HCT116 (cell line): ENCODE measurements around the gene GPR78. TPM values are rescaled to one million over a fixed set of nuclear protein-coding genes. Genes with fewer than 3 reads are reported as not detected.

Source experiments
- ATAC-seq: fragments of 200-7000 bp; cut with Tn5 transposase; 2 replicates; pipeline ENCODE4 v1.9.1; 2020; ENCODE audit warnings: mild to moderate bottlenecking, moderate library complexity
- BruUV-seq: library from RNA; stranded (reverse); fragments of 400-500 nt; replicated peaks from 2 replicates; lab custom pipeline; 2021; lab: Mats Ljungman, UMichigan
- CTCF ChIA-PET: fragments of 300-600 bp; sonication (Branson Sonifier 250); formaldehyde crosslinking; loops from one replicate; lab custom pipeline; 2021; ENCODE audit warnings: antibody characterized with exemption; lab: Charles Lee
- POLR2A ChIA-PET: fragments of 300-600, 350-600 bp; sonication (Branson Sonifier 250); formaldehyde crosslinking; loops from one replicate; lab custom pipeline; 2021; ENCODE audit warnings: antibody characterized with exemption; lab: Charles Lee
- RAD21 ChIA-PET, 2 experiments: fragments of 300-600 bp; sonication (Branson Sonifier 250); formaldehyde crosslinking; loops; one replicate each; lab custom pipeline; 2023; ENCODE audit warnings: low total read pairs in 2 of 2; ENCODE audit not compliant: uncharacterized antibody in 2 of 2, unreplicated experiment in 2 of 2, low non-redundant PET in 1 of 2; lab: Charles Lee
- DNase-seq: peaks from one replicate; pipeline ENCODE4 v3.0.0-alpha.2; 2010; ENCODE audit warnings: low read depth, low spot score
- H2AFZ ChIP-seq: fragments of 200-600 bp; shearing (Covaris generic), sonication (generic); 2 replicates; pipeline ENCODE4 v1.6.1; 2017; ENCODE audit warnings: low read depth, mixed run types, mixed read lengths, antibody characterized with exemption, low read length; ENCODE audit not compliant: poor library complexity, severe bottlenecking
- H3K27ac ChIP-seq: 2 replicates; pipeline ENCODE4 v1.5.1; 2012; ENCODE audit warnings: low read depth, low read length
- H3K27me3 ChIP-seq: fragments of 200-600 bp; sonication (generic); 2 replicates; pipeline ENCODE4 v1.6.1; 2016; ENCODE audit warnings: mixed run types, low read length, mixed read lengths; ENCODE audit not compliant: insufficient read depth
- H3K36me3 ChIP-seq, 2 experiments: fragments of 200-500 bp in 1 of 2; fragments of 200-600 bp in 1 of 2; sonication (Bioruptor generic) in 1 of 2; sonication (generic) in 1 of 2; 2 replicates each; pipeline versions ENCODE4 v1.5.1 to v1.6.1; 2014 to 2016; ENCODE audit warnings: low read length in 2 of 2, inconsistent platforms in 1 of 2, mixed read lengths in 1 of 2, mixed run types in 1 of 2; ENCODE audit not compliant: insufficient read depth in 2 of 2, control insufficient read depth in 1 of 2
- H3K4me1 ChIP-seq, 2 experiments: fragments of 200-600 bp in 1 of 2; sonication (generic) in 1 of 2; 2 replicates each; pipeline versions ENCODE4 v1.5.1 to v1.6.1; 2012 to 2017; ENCODE audit warnings: low read length in 2 of 2, inconsistent platforms in 1 of 2, mild to moderate bottlenecking in 1 of 2, mixed read lengths in 1 of 2, mixed run types in 1 of 2, moderate library complexity in 1 of 2; ENCODE audit not compliant: insufficient read depth in 2 of 2, control insufficient read depth in 1 of 2
- H3K4me2 ChIP-seq: fragments of 200-600 bp; sonication (generic); 2 replicates; pipeline ENCODE4 v1.6.1; 2017; ENCODE audit warnings: mixed run types, low read length, mixed read lengths
- H3K4me3 ChIP-seq, 2 experiments: fragments of 200-600 bp in 1 of 2; sonication (generic) in 1 of 2; replicated peaks in 1 of 2; 2 replicates each; pipeline ENCODE4 v1.5.1; 2011 to 2016; ENCODE audit warnings: low read length in 2 of 2, control low read depth in 1 of 2, low read depth in 1 of 2, mild to moderate bottlenecking in 1 of 2, mixed read lengths in 1 of 2, mixed run types in 1 of 2
- H3K79me2 ChIP-seq: fragments of 200-600 bp; sonication (generic); 2 replicates; pipeline ENCODE4 v1.6.1; 2017; ENCODE audit warnings: mild to moderate bottlenecking, mixed run types, low read length, moderate library complexity, mixed read lengths; ENCODE audit not compliant: insufficient read depth
- H3K9ac ChIP-seq: fragments of 200-600 bp; sonication (generic); 2 replicates; pipeline ENCODE4 v1.6.1; 2016; ENCODE audit warnings: low read length, mixed read lengths
- H3K9me2 ChIP-seq: fragments of 200-600 bp; sonication (generic), shearing (Covaris generic); 2 replicates; pipeline ENCODE4 v1.6.1; 2017; ENCODE audit warnings: mixed run types, mild to moderate bottlenecking, moderate library complexity; ENCODE audit not compliant: insufficient read depth
- H3K9me3 ChIP-seq, 2 experiments: fragments of 200-500 bp in 1 of 2; fragments of 200-600 bp in 1 of 2; sonication (Bioruptor generic) in 1 of 2; sonication (generic) in 1 of 2; 2 replicates each; pipeline ENCODE4 v1.6.1; 2014 to 2017; ENCODE audit warnings: low read length in 2 of 2, mixed read lengths in 2 of 2, inconsistent platforms in 1 of 2, low read depth in 1 of 2, mild to moderate bottlenecking in 1 of 2, mixed run types in 1 of 2, moderate library complexity in 1 of 2; ENCODE audit not compliant: control insufficient read depth in 1 of 2, insufficient read depth in 1 of 2
- H4K20me1 ChIP-seq: fragments of 200-600 bp; sonication (generic), shearing (Covaris generic); 2 replicates; pipeline ENCODE4 v1.6.1; 2017; ENCODE audit warnings: mixed run types, mild to moderate bottlenecking, moderate library complexity; ENCODE audit not compliant: insufficient read depth
- CEBPB ChIP-seq: IDR thresholded peaks from 2 replicates; pipeline ENCODE4 v1.6.1; 2012; ENCODE audit warnings: low read depth
- EGR1 ChIP-seq: IDR thresholded peaks from 2 replicates; pipeline ENCODE4 v1.6.1; 2012; ENCODE audit warnings: low read depth
- ELF1 ChIP-seq: IDR thresholded peaks from 2 replicates; pipeline ENCODE4 v1.6.1; 2012; ENCODE audit warnings: low read depth, borderline replicate concordance
- EZH2 ChIP-seq: fragments of 200-600 bp; sonication (generic); IDR thresholded peaks from 2 replicates; pipeline ENCODE4 v1.6.1; 2017; ENCODE audit warnings: antibody characterized with exemption, mixed run types
- EZH2phosphoT487 ChIP-seq: fragments of 200-600 bp; IDR thresholded peaks from 2 replicates; pipeline ENCODE4 v1.6.1; 2018; ENCODE audit warnings: antibody characterized with exemption, borderline replicate concordance
- JUND ChIP-seq: IDR thresholded peaks from 2 replicates; pipeline ENCODE4 v1.6.1; 2012
- POLR2A ChIP-seq: IDR thresholded peaks from 2 replicates; pipeline ENCODE4 v1.7.0; 2011; ENCODE audit warnings: borderline replicate concordance; ENCODE audit not compliant: insufficient read depth, insufficient read length; ENCODE audit errors: extremely low read depth
- SIN3A ChIP-seq: IDR thresholded peaks from 2 replicates; pipeline ENCODE4 v1.6.1; 2012; ENCODE audit warnings: low read depth
- SP1 ChIP-seq: IDR thresholded peaks from 2 replicates; pipeline ENCODE4 v1.6.1; 2012; ENCODE audit warnings: low read depth
- SRF ChIP-seq: IDR thresholded peaks from 2 replicates; pipeline ENCODE4 v1.6.1; 2012; ENCODE audit warnings: low read depth
- TCF7L2 ChIP-seq: IDR thresholded peaks from 2 replicates; pipeline ENCODE4 v1.7.0; 2011; ENCODE audit warnings: borderline replicate concordance, inconsistent platforms; ENCODE audit not compliant: insufficient read depth, insufficient read length; ENCODE audit errors: extremely low read depth
- YY1 ChIP-seq: IDR thresholded peaks from 2 replicates; pipeline ENCODE4 v1.6.1; 2011; ENCODE audit warnings: low read length, low read depth, moderate library complexity, mild to moderate bottlenecking; ENCODE audit not compliant: insufficient replicate concordance; ENCODE audit errors: extremely low read depth
- intact Hi-C: fragments of 100-400 bp; cut with micrococcal nuclease; formaldehyde crosslinking; loops from 2 replicates; pipeline ENCODE4 v1.10.0; 2022
- total RNA-seq: library from RNA; stranded (reverse); gene quantifications from one replicate; pipeline ENCODE4 v1.2.1, GENCODE V29; 2021; ENCODE audit not compliant: unreplicated experiment
- TF ChIP-seq, protein P1 (sequence below): IDR thresholded peaks from 2 replicates; pipeline ENCODE4 v1.6.1; 2012
- TF ChIP-seq, protein P2 (sequence below): IDR thresholded peaks from 2 replicates; pipeline ENCODE4 v1.6.1; 2012; ENCODE audit warnings: low read depth
- TF ChIP-seq, protein P3 (sequence below): IDR thresholded peaks from 2 replicates; pipeline ENCODE4 v1.6.1; 2011; ENCODE audit warnings: mild to moderate bottlenecking, low read length, moderate library complexity; ENCODE audit not compliant: insufficient replicate concordance; ENCODE audit errors: extremely low read depth

Gene GPR78
- total RNA-seq, 1 experiment from 2014 or later, result not detected

DNA sequence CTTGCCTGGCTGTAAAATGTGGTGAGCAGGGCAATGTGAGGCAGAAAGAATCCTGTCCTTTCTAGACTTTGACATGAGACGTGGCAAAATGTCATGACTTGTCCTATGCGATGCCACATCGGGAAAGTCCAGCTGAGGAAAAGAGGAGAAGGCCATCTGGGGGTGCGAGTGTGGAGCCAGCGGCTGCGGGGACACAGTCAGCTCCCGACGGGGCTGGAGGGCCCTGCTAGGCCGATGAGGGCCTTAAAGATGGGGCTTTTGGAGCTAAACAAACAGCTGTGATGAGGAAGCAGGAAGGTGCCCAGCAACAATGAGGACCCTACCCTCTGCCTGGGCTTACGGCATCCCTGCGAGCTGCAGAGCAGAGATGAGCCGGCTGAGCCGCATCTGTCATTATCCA is 20.1 kb downstream of the GPR78 start:
- no TSS peak for BruUV-seq
- RAD21 ChIA-PET, result no interaction called here
- CTCF ChIA-PET, result no interaction called here

DNA sequence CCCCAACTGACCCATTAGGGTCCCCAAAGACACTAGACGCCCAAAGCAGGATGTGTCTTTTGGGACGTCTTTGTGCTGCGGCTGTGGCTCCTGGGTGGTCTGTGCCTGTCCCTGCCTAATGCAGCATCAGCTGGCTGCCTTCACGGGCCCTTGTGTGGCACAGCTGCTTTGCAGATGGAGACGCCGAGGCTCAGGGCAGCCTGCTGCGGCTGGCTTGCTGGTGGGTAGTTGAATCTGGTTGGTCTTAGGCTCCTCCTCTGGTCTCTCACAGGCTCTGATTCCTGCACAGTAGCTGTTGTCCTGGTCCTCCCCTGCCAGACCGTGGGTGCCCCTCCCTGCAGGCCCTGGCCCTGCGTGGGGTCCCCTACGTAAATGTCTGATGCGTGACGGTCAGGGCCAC is 20.5 kb downstream of the GPR78 start:
- intact Hi-C loops, result loop anchor here (10.0 kb wide), 1 partner anchor 284 kb away; no protein-coding TSS in a partner anchor
- H3K27me3 ChIP-seq, result 0 out of 2 replicates have a peak, but pooled peaks cover 4% of the 10 kb centered on the region
- no peaks in the 10 kb centered on the region for H3K79me2 ChIP-seq
- H4K20me1 ChIP-seq, result no peaks in the 10 kb centered on the region
- H3K4me2 ChIP-seq, result no peak overlapping the region
- no peak overlapping the region for H3K27ac ChIP-seq
- DNase-seq, result no peak
- no peak for ATAC-seq
- CTCF ChIA-PET, result no interaction called here
- no peaks in the 10 kb centered on the region for H3K9me2 ChIP-seq
- no peak overlapping the region for H3K4me3 ChIP-seq
- H2AFZ ChIP-seq, result no peak overlapping the region
- H3K9me3 ChIP-seq, result no peaks in the 10 kb centered on the region
- BruUV-seq, result no TSS peak
- POLR2A ChIA-PET, result no interaction called here
- RAD21 ChIA-PET, result no interaction called here
- no peaks in the 10 kb centered on the region for H3K36me3 ChIP-seq
- no peak overlapping the region for H3K9ac ChIP-seq
- peaks cover 11 to 17% of the 10 kb centered on the region in 2 experiments; a peak in 3 of 4 replicates for H3K4me1 ChIP-seq
- TF ChIP-seq JUND (no peak), TCF7L2 (no peak), EZH2phosphoT487 (no peak), SIN3A (no peak), POLR2A (no peak), EZH2 (no peak), ELF1 (no peak), EGR1 (no peak), CEBPB (no peak)
- TF ChIP-seq, protein P1, sequence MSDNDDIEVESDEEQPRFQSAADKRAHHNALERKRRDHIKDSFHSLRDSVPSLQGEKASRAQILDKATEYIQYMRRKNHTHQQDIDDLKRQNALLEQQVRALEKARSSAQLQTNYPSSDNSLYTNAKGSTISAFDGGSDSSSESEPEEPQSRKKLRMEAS, result no peak
- TF ChIP-seq, protein P2, sequence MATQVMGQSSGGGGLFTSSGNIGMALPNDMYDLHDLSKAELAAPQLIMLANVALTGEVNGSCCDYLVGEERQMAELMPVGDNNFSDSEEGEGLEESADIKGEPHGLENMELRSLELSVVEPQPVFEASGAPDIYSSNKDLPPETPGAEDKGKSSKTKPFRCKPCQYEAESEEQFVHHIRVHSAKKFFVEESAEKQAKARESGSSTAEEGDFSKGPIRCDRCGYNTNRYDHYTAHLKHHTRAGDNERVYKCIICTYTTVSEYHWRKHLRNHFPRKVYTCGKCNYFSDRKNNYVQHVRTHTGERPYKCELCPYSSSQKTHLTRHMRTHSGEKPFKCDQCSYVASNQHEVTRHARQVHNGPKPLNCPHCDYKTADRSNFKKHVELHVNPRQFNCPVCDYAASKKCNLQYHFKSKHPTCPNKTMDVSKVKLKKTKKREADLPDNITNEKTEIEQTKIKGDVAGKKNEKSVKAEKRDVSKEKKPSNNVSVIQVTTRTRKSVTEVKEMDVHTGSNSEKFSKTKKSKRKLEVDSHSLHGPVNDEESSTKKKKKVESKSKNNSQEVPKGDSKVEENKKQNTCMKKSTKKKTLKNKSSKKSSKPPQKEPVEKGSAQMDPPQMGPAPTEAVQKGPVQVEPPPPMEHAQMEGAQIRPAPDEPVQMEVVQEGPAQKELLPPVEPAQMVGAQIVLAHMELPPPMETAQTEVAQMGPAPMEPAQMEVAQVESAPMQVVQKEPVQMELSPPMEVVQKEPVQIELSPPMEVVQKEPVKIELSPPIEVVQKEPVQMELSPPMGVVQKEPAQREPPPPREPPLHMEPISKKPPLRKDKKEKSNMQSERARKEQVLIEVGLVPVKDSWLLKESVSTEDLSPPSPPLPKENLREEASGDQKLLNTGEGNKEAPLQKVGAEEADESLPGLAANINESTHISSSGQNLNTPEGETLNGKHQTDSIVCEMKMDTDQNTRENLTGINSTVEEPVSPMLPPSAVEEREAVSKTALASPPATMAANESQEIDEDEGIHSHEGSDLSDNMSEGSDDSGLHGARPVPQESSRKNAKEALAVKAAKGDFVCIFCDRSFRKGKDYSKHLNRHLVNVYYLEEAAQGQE, result no peak

More for the DNA sequence above, 20.1 kb downstream of the GPR78 start:
- H3K9me3 ChIP-seq, result no peaks in the 10 kb centered on the region
- H3K36me3 ChIP-seq, result no peaks in the 10 kb centered on the region
- ATAC-seq (no peak), DNase-seq (no peak)
- no peaks in the 10 kb centered on the region for H4K20me1 ChIP-seq
- no peak overlapping the region for H2AFZ ChIP-seq
- POLR2A ChIA-PET, result no interaction called here
- no peaks in the 10 kb centered on the region for H3K79me2 ChIP-seq
- TF ChIP-seq, protein P3, sequence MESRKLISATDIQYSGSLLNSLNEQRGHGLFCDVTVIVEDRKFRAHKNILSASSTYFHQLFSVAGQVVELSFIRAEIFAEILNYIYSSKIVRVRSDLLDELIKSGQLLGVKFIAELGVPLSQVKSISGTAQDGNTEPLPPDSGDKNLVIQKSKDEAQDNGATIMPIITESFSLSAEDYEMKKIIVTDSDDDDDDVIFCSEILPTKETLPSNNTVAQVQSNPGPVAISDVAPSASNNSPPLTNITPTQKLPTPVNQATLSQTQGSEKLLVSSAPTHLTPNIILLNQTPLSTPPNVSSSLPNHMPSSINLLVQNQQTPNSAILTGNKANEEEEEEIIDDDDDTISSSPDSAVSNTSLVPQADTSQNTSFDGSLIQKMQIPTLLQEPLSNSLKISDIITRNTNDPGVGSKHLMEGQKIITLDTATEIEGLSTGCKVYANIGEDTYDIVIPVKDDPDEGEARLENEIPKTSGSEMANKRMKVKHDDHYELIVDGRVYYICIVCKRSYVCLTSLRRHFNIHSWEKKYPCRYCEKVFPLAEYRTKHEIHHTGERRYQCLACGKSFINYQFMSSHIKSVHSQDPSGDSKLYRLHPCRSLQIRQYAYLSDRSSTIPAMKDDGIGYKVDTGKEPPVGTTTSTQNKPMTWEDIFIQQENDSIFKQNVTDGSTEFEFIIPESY, result no peak
- TF ChIP-seq SP1 (no peak), EGR1 (no peak), SRF (no peak), YY1 (no peak)
- TF ChIP-seq, protein P1, result no peak
- no peak overlapping the region for H3K9ac ChIP-seq
- no peaks in the 10 kb centered on the region for H3K9me2 ChIP-seq
- no peak overlapping the region for H3K27ac ChIP-seq
- H3K27me3 ChIP-seq, result 0 out of 2 replicates have a peak, but pooled peaks cover 4% of the 10 kb centered on the region
- H3K4me2 ChIP-seq, result peak overlapping the region; percentile 62; the same call in 1 of the 2 replicates
- no peak overlapping the region for H3K4me3 ChIP-seq
- peaks cover 11 to 17% of the 10 kb centered on the region in 2 experiments; a peak in 3 of 4 replicates for H3K4me1 ChIP-seq
- intact Hi-C loops, result loop anchor here (10.0 kb wide), 1 partner anchor 285 kb away; no protein-coding TSS in a partner anchor
